ENCODE data around the gene FHAD1. TPM values are rescaled to one million over a fixed set of nuclear protein-coding genes. Genes with fewer than 3 reads are reported as not detected.

Gene FHAD1
- total and polyA plus RNA-seq, 2 donors (not counting 1 experiment from before 2014, with no cell fraction given): not detected

GRCh38 chr1:15330028-15330427 is 83.0 kb downstream of the FHAD1 start:
- ChIA-PET POLR2A (no interaction called here), CTCF (interaction anchor here (4.0 kb wide), 1 partner anchor 102 kb away, joined by 14 read pairs; no protein-coding TSS in a partner anchor)
- no peak overlapping the region for H3K4me3 Mint-ChIP-seq
- no peak for DNase-seq
- no peak overlapping the region for H3K27ac ChIP-seq (ENCODE audit: low read length in 2 of 2)
- no peaks in the 10 kb centered on the region for H3K9me3 ChIP-seq (ENCODE audit: control extremely low read depth in 1 of 3, control insufficient read depth in 2 of 3, insufficient read depth in 1 of 3, low read length in 2 of 3)
- 92% methylated on average over 2 of the region's 8 CpGs for WGBS (ENCODE audit: insufficient coverage)
- H2AFZ ChIP-seq (ENCODE audit: insufficient read depth, low read depth, low read length, poor library complexity, severe bottlenecking): no peak overlapping the region
- no peaks in the 10 kb centered on the region for H4K20me1 ChIP-seq (ENCODE audit: control insufficient read depth, insufficient read depth, low read length, poor library complexity, severe bottlenecking)
- H3K4me3 ChIP-seq (ENCODE audit: control extremely low read depth in 1 of 5, extremely low read depth in 1 of 5, insufficient read depth in 1 of 5, low read depth in 2 of 5, low read length in 4 of 5): no peak overlapping the region
- H3K9me3 Mint-ChIP-seq (ENCODE audit: insufficient read depth): no peaks in the 10 kb centered on the region
- TF ChIP-seq CTCF (IDR thresholded peaks at IDR 0.05) (no peak), EZH2 (IDR thresholded peaks at IDR 0.05; ENCODE audit: borderline replicate concordance, insufficient read depth, low read depth, low read length, poor library complexity, severe bottlenecking) (no peak)
- H3K27me3 ChIP-seq (replicated peaks in 1 of 4; ENCODE audit: control extremely low read depth in 1 of 4, control insufficient read depth in 3 of 4, insufficient read depth in 4 of 4, low read length in 3 of 4): peaks cover 0 to 17% (median 2%) of the 10 kb centered on the region in 4 experiments
- H3K4me1 Mint-ChIP-seq: no peaks in the 10 kb centered on the region
- H3K27me3 Mint-ChIP-seq: peaks cover 33% of the 10 kb centered on the region
- no peak overlapping the region for H3K9ac ChIP-seq (ENCODE audit: low read length)
- no peaks in the 10 kb centered on the region for H3K36me3 ChIP-seq (replicated peaks in 1 of 2; ENCODE audit: control extremely low read depth in 1 of 2, control insufficient read depth in 1 of 2, extremely low read depth in 1 of 2, insufficient read depth in 2 of 2, low read length in 1 of 2)
- no peak for ATAC-seq (ENCODE audit: low read depth)
- no peaks in the 10 kb centered on the region for H3K79me2 ChIP-seq (ENCODE audit: control insufficient read depth, insufficient read depth, low read length)
- no peaks in the 10 kb centered on the region for H3K4me1 ChIP-seq (ENCODE audit: control insufficient read depth in 2 of 2, insufficient read depth in 2 of 2, low read length in 2 of 2)
- no peak overlapping the region for H3K4me2 ChIP-seq (replicated peaks; ENCODE audit: low read depth, low read length, poor library complexity, severe bottlenecking)
- no peak overlapping the region for H3K27ac Mint-ChIP-seq
- intact Hi-C loops (cut with micrococcal nuclease): no loop called here

- Histone ChIP-seq H3K4me1 (ENCODE audit: control insufficient read depth in 2 of 2, insufficient read depth in 2 of 2, low read length in 2 of 2) (no peaks in the 10 kb centered on the region), H3K27me3 (replicated peaks in 1 of 4; ENCODE audit: control extremely low read depth in 1 of 4, control insufficient read depth in 3 of 4, insufficient read depth in 4 of 4, low read length in 3 of 4) (peaks cover 0 to 17% (median 2%) of the 10 kb centered on the region in 4 experiments), H3K27ac (ENCODE audit: low read length in 2 of 2) (no peak overlapping the region), H3K36me3 (replicated peaks in 1 of 2; ENCODE audit: control extremely low read depth in 1 of 2, control insufficient read depth in 1 of 2, extremely low read depth in 1 of 2, insufficient read depth in 2 of 2, low read length in 1 of 2) (no peaks in the 10 kb centered on the region), H4K20me1 (ENCODE audit: control insufficient read depth, insufficient read depth, low read length, poor library complexity, severe bottlenecking) (no peaks in the 10 kb centered on the region), H3K9ac (ENCODE audit: low read length) (no peak overlapping the region), H3K4me2 (replicated peaks; ENCODE audit: low read depth, low read length, poor library complexity, severe bottlenecking) (no peak overlapping the region), H3K9me3 (ENCODE audit: control extremely low read depth in 1 of 3, control insufficient read depth in 2 of 3, insufficient read depth in 1 of 3, low read length in 2 of 3) (no peaks in the 10 kb centered on the region), H3K79me2 (ENCODE audit: control insufficient read depth, insufficient read depth, low read length) (no peaks in the 10 kb centered on the region), H3K4me3 (ENCODE audit: control extremely low read depth in 1 of 5, extremely low read depth in 1 of 5, insufficient read depth in 1 of 5, low read depth in 2 of 5, low read length in 4 of 5) (no peak overlapping the region), H2AFZ (ENCODE audit: insufficient read depth, low read depth, low read length, poor library complexity, severe bottlenecking) (no peak overlapping the region)
- WGBS (ENCODE audit: insufficient coverage): 95% methylated on average over 5 of the region's 5 CpGs
- Mint-ChIP-seq H3K27me3 (peaks cover 36% of the 10 kb centered on the region), H3K27ac (no peak overlapping the region), H3K9me3 (ENCODE audit: insufficient read depth) (no peaks in the 10 kb centered on the region), H3K4me3 (no peak overlapping the region), H3K4me1 (no peaks in the 10 kb centered on the region)
- TF ChIP-seq EZH2 (IDR thresholded peaks at IDR 0.05; ENCODE audit: borderline replicate concordance, insufficient read depth, low read depth, low read length, poor library complexity, severe bottlenecking): no peak
- TF ChIP-seq CTCF (IDR thresholded peaks at IDR 0.05): no peak
- POLR2A ChIA-PET: no interaction called here
- ATAC-seq (ENCODE audit: low read depth) (no peak), DNase-seq (no peak)
- CTCF ChIA-PET: interaction anchor here (1.3 to 4.0 kb wide), 3 partner anchors 7 to 100 kb away, joined by 3 to 18 read pairs (median 14); no protein-coding TSS in a partner anchor
- intact Hi-C loops (cut with micrococcal nuclease): no loop called here
These were observed 84.2 kb downstream of the FHAD1 start for GRCh38 chr1:15331180-15331579.
